Transverse colon (tissue), 4 donors: ENCODE results near the gene RBP5. TPM values are rescaled to one million over a fixed set of nuclear protein-coding genes. Genes with fewer than 3 reads are reported as not detected.

Experiments
- DNase-seq: peaks from one replicate; pipeline ENCODE4 v3.0.0-alpha.2; 2019
- H3K27ac ChIP-seq, 4 donors: fragments of 200-600 bp; sonication (generic); 2 replicates each; pipeline ENCODE4 v1.5.1; 2016 to 2018; ENCODE audit warnings: inconsistent platforms in 4 of 4
- H3K27me3 ChIP-seq: fragments of 200-600 bp; sonication (generic); 2 replicates; pipeline ENCODE4 v1.5.1; 2017; ENCODE audit warnings: inconsistent platforms
- H3K36me3 ChIP-seq, 4 donors: fragments of 200-600 bp; sonication (generic); 2 replicates each; pipeline ENCODE4 v1.5.1; 2017 to 2019; ENCODE audit warnings: inconsistent platforms in 4 of 4
- H3K4me1 ChIP-seq, 4 donors: fragments of 200-600 bp; sonication (generic); 2 replicates each; pipeline ENCODE4 v1.5.1; 2017 to 2020; ENCODE audit warnings: inconsistent platforms in 4 of 4
- H3K4me3 ChIP-seq, 4 donors: fragments of 200-600 bp; sonication (generic); 1 replicate in 1 of 4; 2 replicates in 3 of 4; pipeline versions ENCODE4 v1.5.1 to v1.6.1; 2017 to 2019; ENCODE audit warnings: inconsistent platforms in 4 of 4
- H3K9me3 ChIP-seq, 2 donors: fragments of 200-600 bp; sonication (generic); 2 replicates each; pipeline ENCODE4 v1.5.1; 2017 to 2019; ENCODE audit warnings: inconsistent platforms in 2 of 2
- CTCF ChIP-seq, 5 experiments: fragments of 200-600 bp in 3 of 5; fragments of 450-650 bp in 2 of 5; sonication (generic) in 3 of 5; IDR thresholded peaks; 1 replicate in 2 of 5; 2 replicates in 3 of 5; pipeline ENCODE4 v1.5.1; 2016 to 2017; ENCODE audit warnings: antibody characterized with exemption in 5 of 5, inconsistent platforms in 3 of 5, mild to moderate bottlenecking in 2 of 5, moderate library complexity in 1 of 5
- EP300 ChIP-seq: sonication (generic); formaldehyde crosslinking; IDR thresholded peaks from one replicate; pipeline ENCODE4 v1.6.1; 2017; ENCODE audit warnings: antibody characterized with exemption, low read depth
- POLR2A ChIP-seq: fragments of 450-650 bp; IDR thresholded peaks from one replicate; pipeline ENCODE4 v1.6.1; 2016; ENCODE audit warnings: antibody characterized with exemption, mild to moderate bottlenecking, moderate library complexity
- POLR2AphosphoS5 ChIP-seq, 3 donors: sonication (generic); formaldehyde crosslinking; IDR thresholded peaks; one replicate each; pipeline ENCODE4 v1.6.1; 2016; ENCODE audit warnings: antibody characterized with exemption in 3 of 3
- WGBS, 2 donors: methylation state at CpG; one replicate each; pipeline ENCODE4 v1.1.5; 2018; ENCODE audit warnings: low coverage in 1 of 2; 5-methylcytosine and 5-hydroxymethylcytosine counted together
- in situ Hi-C, 4 donors: fragments of 200-750 bp; cut with MboI; loops; one replicate each; pipeline versions ENCODE4 v1.15.0 to v1.15.1; 2017; ENCODE audit warnings: low sequenced_read_pairs in 3 of 4, low pct_ligation_motif_present in 1 of 4, low pct_unique_long_range_greater_than_20kb in 1 of 4
- intact Hi-C: fragments of 100-400 bp; cut with DNase I; formaldehyde crosslinking; loops from one replicate; pipeline ENCODE4 v1.15.1; 2023; ENCODE audit warnings: low total_unique reads
- total RNA-seq, 4 donors: library from RNA; depleted of rRNA; stranded (reverse); fragments of >200 nt; gene quantifications; one replicate each; pipeline ENCODE4 v1.1.0, GENCODE V29; 2016

RBP5 gene
- total RNA-seq, 4 donors from 2014 or later: 0.55 to 3.0 TPM; not detected in 2

GRCh38 chr12:7151532-7151931 lies 22.8 kb upstream of the RBP5 start:
- WGBS, 2 donors: 91 to 98% methylated on average over 6 of the region's 6 CpGs
- in situ Hi-C loops: no loop called here
- Histone ChIP-seq H3K36me3 (peaks cover 0 to 3% (median 0%) of the 10 kb centered on the region in 4 donors), H3K27me3 (no peaks in the 10 kb centered on the region), H3K4me3 (no peak overlapping the region), H3K9me3 (no peaks in the 10 kb centered on the region), H3K27ac (no peak overlapping the region), H3K4me1 (no peaks in the 10 kb centered on the region)
- TF ChIP-seq POLR2A (no peak), CTCF (IDR thresholded peaks at IDR 0.05) (no peak), EP300 (no peak), POLR2AphosphoS5 (IDR thresholded peaks at IDR 0.05) (no peak)
- no peak for DNase-seq
- intact Hi-C loops: no loop called here

GRCh38 chr12:7150841-7151240 lies 22.2 kb upstream of the RBP5 start:
- no peak for DNase-seq
- H3K27me3 ChIP-seq: no peaks in the 10 kb centered on the region
- whole genome bisulfite sequencing, 2 donors: 94% methylated on average over 6 of the region's 6 CpGs; no CpG with 5 or more reads in 1 of the 2 donors
- H3K9me3 ChIP-seq: no peaks in the 10 kb centered on the region
- intact Hi-C loops (no loop called here), in situ Hi-C loops (no loop called here)
- no peaks in the 10 kb centered on the region for H3K4me1 ChIP-seq
- no peak overlapping the region for H3K27ac ChIP-seq
- H3K36me3 ChIP-seq: peaks cover 0 to 3% (median 0%) of the 10 kb centered on the region in 4 donors
- TF ChIP-seq CTCF (IDR thresholded peaks at IDR 0.05): no peak
- no peak for TF ChIP-seq POLR2AphosphoS5 (IDR thresholded peaks at IDR 0.05)
- no peak overlapping the region for H3K4me3 ChIP-seq

DNA sequence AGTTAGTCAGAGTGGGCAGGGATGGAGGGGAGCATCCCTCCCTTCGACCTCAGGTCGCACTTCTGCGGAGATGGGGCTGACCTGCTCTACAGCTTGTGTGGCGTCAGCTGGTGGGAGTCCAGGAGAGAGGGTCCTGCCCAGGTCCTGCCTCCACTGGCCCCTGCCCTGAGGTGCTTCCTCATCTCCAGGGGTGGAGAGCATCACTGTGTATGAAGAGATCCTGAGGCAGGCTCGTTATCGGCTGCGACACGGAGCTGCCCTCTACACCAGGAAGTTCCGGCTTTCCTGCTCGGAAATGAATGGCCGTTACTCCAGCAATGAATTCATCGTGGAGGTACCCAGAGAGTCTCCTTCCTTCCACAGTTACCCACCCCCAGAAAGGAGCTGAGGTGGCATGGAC lies 21.7 kb upstream of the RBP5 start:
- no peak for DNase-seq
- in situ Hi-C loops (no loop called here), intact Hi-C loops (no loop called here)
- Histone ChIP-seq H3K36me3 (peaks cover 0 to 3% (median 0%) of the 10 kb centered on the region in 4 donors), H3K9me3 (no peaks in the 10 kb centered on the region), H3K27me3 (no peaks in the 10 kb centered on the region), H3K27ac (no peak overlapping the region), H3K4me1 (no peaks in the 10 kb centered on the region), H3K4me3 (no peak overlapping the region)
- 87% methylated on average over 12 of the region's 12 CpGs; no CpG with 5 or more reads in 1 of the 2 donors for WGBS, 2 donors
- TF ChIP-seq POLR2A: no peak
- TF ChIP-seq CTCF (IDR thresholded peaks at IDR 0.05): no peak
- TF ChIP-seq POLR2AphosphoS5 (IDR thresholded peaks at IDR 0.05): no peak
- no peak for TF ChIP-seq EP300

GRCh38 chr12:7146906-7147305 lies 18.2 kb upstream of the RBP5 start:
- 93 to 100% methylated on average over 4 to 7 of the region's 7 CpGs for WGBS, 2 donors
- no peaks in the 10 kb centered on the region for H3K36me3 ChIP-seq
- no peak overlapping the region for H3K27ac ChIP-seq
- in situ Hi-C loops (no loop called here), intact Hi-C loops (no loop called here)
- TF ChIP-seq EP300 (no peak), CTCF (IDR thresholded peaks at IDR 0.05) (no peak), POLR2AphosphoS5 (IDR thresholded peaks at IDR 0.05) (no peak)
- no peak overlapping the region for H3K4me3 ChIP-seq
- no peaks in the 10 kb centered on the region for H3K27me3 ChIP-seq
- H3K4me1 ChIP-seq: no peaks in the 10 kb centered on the region
- no peaks in the 10 kb centered on the region for H3K9me3 ChIP-seq
- no peak for DNase-seq
